SK-N-SH (cell line): ENCODE results near the gene GLRA3. TPM values are rescaled to one million over a fixed set of nuclear protein-coding genes. Genes with fewer than 3 reads are reported as not detected.
"Not testable (repeated sequence)": the region's sequence is repeated elsewhere in the genome, so short reads cannot be mapped to it uniquely, and the experiment has no call there.

Experiments
- CTCF ChIA-PET: fragments of 300-600, 350-600 bp; formaldehyde crosslinking; extraction: SDS; loops from one replicate; lab custom pipeline; 2021; lab: Yijun Ruan, JAX
- POLR2A ChIA-PET: fragments of 350-600 bp; sonication (Branson Sonifier 250); formaldehyde crosslinking; extraction: SDS; loops from one replicate; lab custom pipeline; 2020; ENCODE audit warnings: antibody characterized with exemption, inconsistent platforms; lab: Yijun Ruan, JAX
- DNase-seq: peaks from one replicate; pipeline ENCODE4 v3.0.0; 2012
- H2AFZ ChIP-seq: fragments of 200-600 bp; sonication (generic); 2 replicates; pipeline ENCODE4 v1.8.1; 2016; ENCODE audit warnings: antibody characterized with exemption, mild to moderate bottlenecking, low read depth
- H3F3A ChIP-seq: fragments of 200-600 bp; sonication (generic); replicated peaks from 2 replicates; pipeline ENCODE3; 2016; ENCODE audit warnings: antibody characterized with exemption, mild to moderate bottlenecking; ENCODE audit not compliant: insufficient read depth
- H3K27ac ChIP-seq, 2 experiments: fragments of 200-500 bp in 1 of 2; fragments of 200-600 bp in 1 of 2; sonication (Bioruptor generic) in 1 of 2; sonication (generic), shearing (Covaris generic) in 1 of 2; 2 replicates each; pipeline versions ENCODE4 v1.5.1 to v1.6.1; 2014 to 2016; ENCODE audit warnings: low read depth in 2 of 2, inconsistent platforms in 1 of 2, low read length in 1 of 2, mild to moderate bottlenecking in 1 of 2, mixed read lengths in 1 of 2
- H3K27me3 ChIP-seq: fragments of 200-600 bp; sonication (generic), shearing (Covaris generic); 2 replicates; pipeline ENCODE4 v1.6.1; 2016; ENCODE audit warnings: mixed run types; ENCODE audit not compliant: insufficient read depth
- H3K36me3 ChIP-seq, 2 experiments: fragments of 200-500 bp in 1 of 2; fragments of 200-600 bp in 1 of 2; sonication (Bioruptor generic) in 1 of 2; sonication (generic) in 1 of 2; replicated peaks in 1 of 2; 2 replicates each; pipeline versions ENCODE3 to v1.5.1; 2014 to 2016; ENCODE audit warnings: low read length in 1 of 2, mild to moderate bottlenecking in 1 of 2; ENCODE audit not compliant: insufficient read depth in 2 of 2, control insufficient read depth in 1 of 2
- H3K4me1 ChIP-seq, 2 experiments: fragments of 200-500 bp in 1 of 2; fragments of 200-600 bp in 1 of 2; sonication (Bioruptor generic) in 1 of 2; sonication (generic), shearing (Covaris generic) in 1 of 2; 2 replicates each; pipeline versions ENCODE4 v1.5.1 to v1.6.1; 2014 to 2016; ENCODE audit warnings: low read depth in 1 of 2, low read length in 1 of 2, mixed run types in 1 of 2; ENCODE audit not compliant: insufficient read depth in 2 of 2, control insufficient read depth in 1 of 2
- H3K4me2 ChIP-seq: fragments of 200-600 bp; sonication (generic), shearing (Covaris generic); 2 replicates; pipeline ENCODE4 v1.6.1; 2017; ENCODE audit warnings: mixed run types
- H3K4me3 ChIP-seq, 2 experiments: fragments of 200-500 bp in 1 of 2; fragments of 200-600 bp in 1 of 2; sonication (Bioruptor generic) in 1 of 2; sonication (generic), shearing (Covaris generic) in 1 of 2; 2 replicates each; pipeline versions ENCODE4 v1.5.1 to v1.8.1; 2014 to 2016; ENCODE audit warnings: low read depth in 2 of 2, inconsistent platforms in 1 of 2, low read length in 1 of 2, mild to moderate bottlenecking in 1 of 2, mixed read lengths in 1 of 2, moderate library complexity in 1 of 2
- H3K79me2 ChIP-seq: fragments of 200-600 bp; sonication (generic); 2 replicates; pipeline ENCODE4 v1.8.1; 2017; ENCODE audit warnings: mild to moderate bottlenecking; ENCODE audit not compliant: insufficient read depth
- H3K9ac ChIP-seq: fragments of 200-600 bp; sonication (generic); 2 replicates; pipeline ENCODE4 v1.6.1; 2017; ENCODE audit warnings: mixed run types
- H3K9me2 ChIP-seq: fragments of 200-600 bp; sonication (generic); 2 replicates; pipeline ENCODE4 v1.6.1; 2017; ENCODE audit warnings: mixed run types
- H3K9me3 ChIP-seq: fragments of 200-600 bp; sonication (generic); 2 replicates; pipeline ENCODE4 v1.6.1; 2017; ENCODE audit warnings: mixed run types, mild to moderate bottlenecking, moderate library complexity
- H4K20me1 ChIP-seq: fragments of 200-600 bp; sonication (generic); 2 replicates; pipeline ENCODE4 v1.6.1; 2017; ENCODE audit warnings: mild to moderate bottlenecking, mixed run types; ENCODE audit not compliant: insufficient read depth
- CTCF ChIP-seq: fragments of 200-600 bp; sonication (generic); IDR thresholded peaks from 2 replicates; pipeline ENCODE4 v1.6.1; 2017; ENCODE audit warnings: antibody characterized with exemption, mild to moderate bottlenecking, moderate library complexity
- EP300 ChIP-seq, 2 experiments: IDR thresholded peaks; 2 replicates each; pipeline versions ENCODE4 v1.4.0 to v1.6.1; 2012; ENCODE audit warnings: borderline replicate concordance in 1 of 2, low read depth in 1 of 2, low read length in 1 of 2
- EZH2phosphoT487 ChIP-seq: fragments of 200-600 bp; sonication (generic); IDR thresholded peaks from 2 replicates; pipeline ENCODE4 v1.6.1; 2017; ENCODE audit warnings: low read depth, mixed run types, mild to moderate bottlenecking, antibody characterized with exemption, moderate library complexity, borderline replicate concordance
- MEF2A ChIP-seq: IDR thresholded peaks from 2 replicates; pipeline ENCODE4 v1.4.0; 2012; ENCODE audit warnings: low read depth, borderline replicate concordance
- POLR2AphosphoS5 ChIP-seq: IDR thresholded peaks from 2 replicates; pipeline ENCODE4 v1.6.1; 2012; ENCODE audit warnings: low read depth, low read length
- RAD21 ChIP-seq: IDR thresholded peaks from 2 replicates; pipeline ENCODE4 v1.6.1; 2012; ENCODE audit warnings: mild to moderate bottlenecking, low read length
- RCOR1 ChIP-seq: fragments of 150-350 bp; IDR thresholded peaks from 2 replicates; pipeline ENCODE4 v1.6.1; 2017; ENCODE audit warnings: antibody characterized with exemption, low read length
- SMC3 ChIP-seq: IDR thresholded peaks from 2 replicates; pipeline ENCODE4 v1.6.1; 2012; ENCODE audit warnings: low read depth, low read length, improper control_type of control experiment
- TAF1 ChIP-seq: IDR thresholded peaks from 2 replicates; pipeline ENCODE4 v1.6.1; 2012; ENCODE audit warnings: low read depth, mild to moderate bottlenecking, low read length, moderate library complexity, borderline replicate concordance
- TEAD4 ChIP-seq: IDR thresholded peaks from 2 replicates; pipeline ENCODE4 v1.4.0; 2012; ENCODE audit warnings: mild to moderate bottlenecking, borderline replicate concordance; ENCODE audit not compliant: insufficient read depth
- USF1 ChIP-seq: IDR thresholded peaks from 2 replicates; pipeline ENCODE4 v1.4.0; 2012; ENCODE audit warnings: low read depth, borderline replicate concordance
- USF2 ChIP-seq: fragments of 150-350 bp; IDR thresholded peaks from 2 replicates; pipeline ENCODE4 v1.6.1; 2017; ENCODE audit warnings: antibody characterized with exemption, low read length, low read depth, borderline replicate concordance
- ZBTB33 ChIP-seq: IDR thresholded peaks from 2 replicates; pipeline ENCODE4 v1.4.0; 2012; ENCODE audit warnings: low read depth, borderline replicate concordance
- WGBS: methylation state at CpG from one replicate; pipeline ENCODE4 v1.1.6; 2017; ENCODE audit warnings: low lambda C conversion rate; 5-methylcytosine and 5-hydroxymethylcytosine counted together
- polyA plus RNA-seq, 3 experiments: library from polyadenylated mRNA; depleted of rRNA; stranded (reverse); fragments of >200 nt; gene quantifications; 2 replicates each; pipeline ENCODE4 v1.2.3, GENCODE V29; 2012

Gene GLRA3
- polyA plus RNA-seq, 1 of the 3 experiments (the other 2 are of a cell fraction), result not detected

GRCh38 chr4:174631901-174632758 lies 196.9 kb downstream of the GLRA3 start:
- no peaks in the 10 kb centered on the region; a peak in 1 of 4 replicates for H3K4me1 ChIP-seq
- CTCF ChIA-PET, result interaction anchor here (0.6 to 2.1 kb wide), 26 partner anchors 10 to 312 kb away, joined by 3 to 13 read pairs (median 4); partner anchors contain the start of gene HPGD
- H3K9me2 ChIP-seq, result no peaks in the 10 kb centered on the region
- no peaks in the 10 kb centered on the region for H3K27me3 ChIP-seq
- H3K9me3 ChIP-seq, result no peaks in the 10 kb centered on the region
- H3K36me3 ChIP-seq, result no peaks in the 10 kb centered on the region
- no peak overlapping the region for H2AFZ ChIP-seq
- peak; percentile 19 for DNase-seq
- POLR2A ChIA-PET, result no interaction called here
- H3F3A ChIP-seq, result no peaks in the 10 kb centered on the region
- no peaks in the 10 kb centered on the region for H4K20me1 ChIP-seq
- H3K4me3 ChIP-seq, result peak overlapping the region in 1 of 2 experiments; percentile 43; a peak in 1 of 4 replicates
- H3K9ac ChIP-seq, result no peak overlapping the region
- 8% methylated on average over 2 of the region's 2 CpGs for WGBS
- no peak overlapping the region for H3K27ac ChIP-seq
- no peaks in the 10 kb centered on the region for H3K79me2 ChIP-seq
- no peak overlapping the region for H3K4me2 ChIP-seq
- no peak for TF ChIP-seq USF1
- TF ChIP-seq ZBTB33, result no peak
- TF ChIP-seq SMC3, result peak; percentile 62
- no peak for TF ChIP-seq RCOR1
- no peak for TF ChIP-seq EP300 (IDR thresholded peaks at IDR 0.05; ENCODE audit: borderline replicate concordance in 1 of 2, low read depth in 1 of 2, low read length in 1 of 2)
- no peak for TF ChIP-seq POLR2AphosphoS5
- TF ChIP-seq MEF2A, result no peak
- TF ChIP-seq TAF1, result no peak
- TF ChIP-seq USF2, result no peak
- TF ChIP-seq RAD21, result peak; percentile 82
- no peak for TF ChIP-seq EZH2phosphoT487
- TF ChIP-seq TEAD4, result no peak
- TF ChIP-seq CTCF, result peak; percentile 87

DNA sequence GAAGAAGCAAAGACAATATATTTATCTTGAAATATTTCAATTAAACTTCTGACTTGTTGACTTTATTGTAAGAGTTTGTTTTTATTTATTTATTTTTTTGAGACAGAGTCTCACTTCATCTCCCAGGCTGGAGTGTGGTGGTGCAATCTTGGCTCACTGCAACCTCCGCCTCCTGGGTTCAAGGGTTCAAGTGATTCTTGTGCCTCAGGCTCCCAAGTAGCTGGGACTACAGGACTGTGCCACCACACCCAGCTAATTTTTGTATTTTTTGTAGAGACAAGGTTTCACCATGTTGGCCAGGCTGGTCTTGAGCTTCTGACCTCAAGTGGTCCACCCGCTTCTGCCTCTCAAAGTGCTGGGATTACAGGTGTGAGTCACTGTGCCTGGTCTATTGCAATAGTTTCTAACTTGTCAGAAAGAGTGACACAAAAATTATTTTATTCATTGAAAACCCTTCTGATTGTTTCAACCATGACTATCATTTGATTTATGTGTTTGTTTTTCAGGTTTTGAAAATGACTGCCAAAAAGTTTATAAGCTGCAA lies 199.1 kb downstream of the GLRA3 start:
- H4K20me1 ChIP-seq, H3K79me2 ChIP-seq, H3F3A ChIP-seq, H3K36me3 ChIP-seq, H2AFZ ChIP-seq, H3K4me2 ChIP-seq, POLR2A ChIA-PET, H3K9me2 ChIP-seq, H3K9ac ChIP-seq, H3K4me3 ChIP-seq, DNase-seq, H3K9me3 ChIP-seq, H3K4me1 ChIP-seq, H3K27ac ChIP-seq, H3K27me3 ChIP-seq: not testable (repeated sequence)
- CTCF ChIA-PET, result interaction anchor here (0.6 kb wide), 1 partner anchor 1210 kb away, joined by 3 read pairs; no protein-coding TSS in a partner anchor
- WGBS, result 65% methylated on average over 2 of the region's 2 CpGs
